HepG2 (cell line): ENCODE data around the gene IL27RA. TPM values are rescaled to one million over a fixed set of nuclear protein-coding genes. Genes with fewer than 3 reads are reported as not detected.

Experiments
- FOSL2 ChIP-seq: sonication (generic); formaldehyde crosslinking; IDR thresholded peaks from 2 replicates; pipeline ENCODE4 v1.4.0; 2020; ENCODE audit warnings: missing genetic modification reagents
- KDM1A ChIP-seq: IDR thresholded peaks from 2 replicates; pipeline ENCODE4 v1.6.1; 2016; ENCODE audit warnings: missing compliant biosample characterization
- NFE2L2 ChIP-seq: fragments of 150-350 bp; IDR thresholded peaks from 2 replicates; pipeline ENCODE4 v1.6.1; 2014; ENCODE audit warnings: low read length
- NONO ChIP-seq, 2 experiments: fragments of 450-650 bp in 1 of 2; sonication (generic) in 1 of 2; formaldehyde crosslinking in 1 of 2; IDR thresholded peaks in 1 of 2; conservative IDR thresholded peaks in 1 of 2; 2 replicates each; pipeline versions ENCODE4 v1.6.1 to v1.8.0; 2017 to 2022; ENCODE audit warnings: mild to moderate bottlenecking in 1 of 2, missing genetic modification reagents in 1 of 2, moderate library complexity in 1 of 2
- PTBP1 ChIP-seq: fragments of 200-400 bp; formaldehyde crosslinking; IDR thresholded peaks from 2 replicates; pipeline ENCODE4 v1.6.1; 2018; ENCODE audit warnings: low read length, low read depth; ENCODE audit not compliant: poor library complexity, severe bottlenecking
- RFXANK ChIP-seq: IDR thresholded peaks from 2 replicates; pipeline ENCODE4 v1.6.1; 2016
- SNAPC4 ChIP-seq: sonication (generic); formaldehyde crosslinking; IDR thresholded peaks from 2 replicates; pipeline ENCODE4 v1.4.0; 2020; ENCODE audit warnings: mild to moderate bottlenecking, missing genetic modification reagents
- TBP ChIP-seq: sonication (generic); formaldehyde crosslinking; IDR thresholded peaks from 2 replicates; pipeline ENCODE4 v1.5.0; 2020; ENCODE audit warnings: missing genetic modification reagents
- WIZ ChIP-seq: sonication (generic); formaldehyde crosslinking; IDR thresholded peaks from 2 replicates; pipeline ENCODE4 v1.5.1; 2020; ENCODE audit warnings: mild to moderate bottlenecking, missing genetic modification reagents
- ZNF234 ChIP-seq: sonication (generic); formaldehyde crosslinking; conservative IDR thresholded peaks from 2 replicates; pipeline ENCODE4 v1.5.1; 2020; ENCODE audit warnings: mild to moderate bottlenecking, missing genetic modification reagents
- ZNF343 ChIP-seq: sonication (generic); formaldehyde crosslinking; IDR thresholded peaks from 2 replicates; pipeline ENCODE4 v1.4.0; 2020; ENCODE audit warnings: mild to moderate bottlenecking, missing genetic modification reagents
- ZNF839 ChIP-seq: sonication (generic); formaldehyde crosslinking; IDR thresholded peaks from 2 replicates; pipeline ENCODE4 v1.4.0; 2020; ENCODE audit warnings: missing genetic modification reagents, mild to moderate bottlenecking, borderline replicate concordance
- ZNF883 ChIP-seq: sonication (generic); formaldehyde crosslinking; IDR thresholded peaks from 2 replicates; pipeline ENCODE4 v1.5.1; 2020; ENCODE audit warnings: mild to moderate bottlenecking, missing genetic modification reagents; ENCODE audit errors: not compliant biosample characterization
- polyA plus RNA-seq, 8 experiments: library from polyadenylated mRNA; depleted of rRNA in 3 of 8; stranded (reverse) in 7 of 8; unstranded in 1 of 8; fragments of >200 nt; fragmentation: Illumina TruSeq in 4 of 8; extraction: Trizol in 4 of 8; gene quantifications; 2 replicates each; pipeline versions ENCODE4 v1.2.1 to v1.2.3, GENCODE V29; 2011 to 2016; ENCODE audit warnings: low read depth in 4 of 8, missing spikeins in 1 of 8, mixed read lengths in 1 of 8; ENCODE audit not compliant: insufficient read depth in 1 of 8
- total RNA-seq, 5 experiments: library from RNA; depleted of rRNA; stranded (reverse); fragments of >200 nt; fragmentation: Illumina TruSeq; extraction: Trizol; gene quantifications; 2 replicates each; pipeline ENCODE4 v1.2.3, GENCODE V29; 2016; ENCODE audit warnings: low read depth in 1 of 5
- TF ChIP-seq, protein P1 (sequence below): sonication (generic); formaldehyde crosslinking; IDR thresholded peaks from 2 replicates; pipeline ENCODE4 v1.5.0; 2020; ENCODE audit warnings: mild to moderate bottlenecking, missing genetic modification reagents
- TF ChIP-seq, protein P2 (sequence below): sonication (generic); formaldehyde crosslinking; IDR thresholded peaks from 2 replicates; pipeline ENCODE4 v1.4.0; 2020; ENCODE audit warnings: mild to moderate bottlenecking, low read depth, missing genetic modification reagents
- TF ChIP-seq, protein P3 (sequence below): sonication (generic); formaldehyde crosslinking; IDR thresholded peaks from 2 replicates; pipeline ENCODE4 v1.4.0; 2020; ENCODE audit warnings: missing genetic modification reagents, borderline replicate concordance
- TF ChIP-seq, protein P4 (sequence below): sonication (generic); formaldehyde crosslinking; conservative IDR thresholded peaks from 2 replicates; pipeline ENCODE4 v1.8.0; 2022; ENCODE audit warnings: missing genetic modification reagents

Gene IL27RA
- total and polyA plus RNA-seq, 2 of the 13 experiments (the other 11 are each of a cell fraction or from before 2014, with no cell fraction given) = 3.5 to 8.1 TPM

DNA sequence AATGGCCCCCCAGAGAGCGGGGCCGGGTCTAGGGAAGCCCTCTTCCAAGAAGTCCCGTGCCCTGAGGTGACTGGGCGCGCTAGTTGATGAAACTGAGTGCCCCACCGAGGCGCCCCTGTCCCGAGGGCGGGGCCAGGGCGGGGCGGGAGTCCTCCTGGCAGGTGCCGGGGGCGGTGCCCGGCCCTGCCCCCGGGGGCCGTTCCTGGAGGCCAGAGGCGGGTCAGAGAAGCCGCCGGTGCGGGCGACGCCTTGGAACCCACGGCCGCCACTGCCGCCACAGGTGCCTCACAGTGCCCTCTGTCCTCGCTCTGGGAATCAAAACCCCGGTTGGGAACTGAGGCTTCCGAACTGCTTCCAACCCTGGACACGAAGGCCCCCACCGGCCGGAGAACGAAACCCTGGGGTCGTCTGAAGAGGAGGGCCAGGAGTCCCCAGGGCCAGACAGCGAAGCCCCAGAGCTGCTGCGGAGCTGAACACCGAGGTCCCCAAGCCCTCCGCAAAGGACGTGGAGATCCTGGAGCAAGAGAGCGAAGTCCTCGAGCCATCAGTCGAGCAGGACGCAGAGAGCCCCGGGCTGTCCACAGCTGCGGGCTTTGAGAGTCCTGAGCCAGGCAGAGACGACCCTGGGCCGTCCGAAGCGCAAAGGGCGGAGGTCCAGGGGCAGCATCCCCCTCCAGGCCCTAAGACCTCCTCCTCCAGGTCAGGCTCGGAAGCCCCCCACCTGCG lies 41.1 kb downstream of the IL27RA start, which contains the start of gene MISP3 (continued):
- TF ChIP-seq SNAPC4 = no peak
- TF ChIP-seq NFE2L2 = no peak
- no peak for TF ChIP-seq TBP (CRISPR knock-in tag)
- no peak for TF ChIP-seq FOSL2 (CRISPR knock-in tag)
- 0 out of 2 replicates have a peak, but pooled peaks have one; percentile 48 for TF ChIP-seq ZNF343 (CRISPR knock-in tag)
- no peak for TF ChIP-seq KDM1A (CRISPR knock-in tag)
- TF ChIP-seq, protein P1, sequence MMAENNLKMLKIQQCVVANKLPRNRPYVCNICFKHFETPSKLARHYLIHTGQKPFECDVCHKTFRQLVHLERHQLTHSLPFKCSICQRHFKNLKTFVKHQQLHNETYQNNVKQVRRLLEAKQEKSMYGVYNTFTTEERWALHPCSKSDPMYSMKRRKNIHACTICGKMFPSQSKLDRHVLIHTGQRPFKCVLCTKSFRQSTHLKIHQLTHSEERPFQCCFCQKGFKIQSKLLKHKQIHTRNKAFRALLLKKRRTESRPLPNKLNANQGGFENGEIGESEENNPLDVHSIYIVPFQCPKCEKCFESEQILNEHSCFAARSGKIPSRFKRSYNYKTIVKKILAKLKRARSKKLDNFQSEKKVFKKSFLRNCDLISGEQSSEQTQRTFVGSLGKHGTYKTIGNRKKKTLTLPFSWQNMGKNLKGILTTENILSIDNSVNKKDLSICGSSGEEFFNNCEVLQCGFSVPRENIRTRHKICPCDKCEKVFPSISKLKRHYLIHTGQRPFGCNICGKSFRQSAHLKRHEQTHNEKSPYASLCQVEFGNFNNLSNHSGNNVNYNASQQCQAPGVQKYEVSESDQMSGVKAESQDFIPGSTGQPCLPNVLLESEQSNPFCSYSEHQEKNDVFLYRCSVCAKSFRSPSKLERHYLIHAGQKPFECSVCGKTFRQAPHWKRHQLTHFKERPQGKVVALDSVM (CRISPR knock-in tag) = no peak
- TF ChIP-seq, protein P2, sequence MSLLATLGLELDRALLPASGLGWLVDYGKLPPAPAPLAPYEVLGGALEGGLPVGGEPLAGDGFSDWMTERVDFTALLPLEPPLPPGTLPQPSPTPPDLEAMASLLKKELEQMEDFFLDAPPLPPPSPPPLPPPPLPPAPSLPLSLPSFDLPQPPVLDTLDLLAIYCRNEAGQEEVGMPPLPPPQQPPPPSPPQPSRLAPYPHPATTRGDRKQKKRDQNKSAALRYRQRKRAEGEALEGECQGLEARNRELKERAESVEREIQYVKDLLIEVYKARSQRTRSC (CRISPR knock-in tag) = no peak
- no peak for TF ChIP-seq WIZ (CRISPR knock-in tag)
- TF ChIP-seq, protein P3, sequence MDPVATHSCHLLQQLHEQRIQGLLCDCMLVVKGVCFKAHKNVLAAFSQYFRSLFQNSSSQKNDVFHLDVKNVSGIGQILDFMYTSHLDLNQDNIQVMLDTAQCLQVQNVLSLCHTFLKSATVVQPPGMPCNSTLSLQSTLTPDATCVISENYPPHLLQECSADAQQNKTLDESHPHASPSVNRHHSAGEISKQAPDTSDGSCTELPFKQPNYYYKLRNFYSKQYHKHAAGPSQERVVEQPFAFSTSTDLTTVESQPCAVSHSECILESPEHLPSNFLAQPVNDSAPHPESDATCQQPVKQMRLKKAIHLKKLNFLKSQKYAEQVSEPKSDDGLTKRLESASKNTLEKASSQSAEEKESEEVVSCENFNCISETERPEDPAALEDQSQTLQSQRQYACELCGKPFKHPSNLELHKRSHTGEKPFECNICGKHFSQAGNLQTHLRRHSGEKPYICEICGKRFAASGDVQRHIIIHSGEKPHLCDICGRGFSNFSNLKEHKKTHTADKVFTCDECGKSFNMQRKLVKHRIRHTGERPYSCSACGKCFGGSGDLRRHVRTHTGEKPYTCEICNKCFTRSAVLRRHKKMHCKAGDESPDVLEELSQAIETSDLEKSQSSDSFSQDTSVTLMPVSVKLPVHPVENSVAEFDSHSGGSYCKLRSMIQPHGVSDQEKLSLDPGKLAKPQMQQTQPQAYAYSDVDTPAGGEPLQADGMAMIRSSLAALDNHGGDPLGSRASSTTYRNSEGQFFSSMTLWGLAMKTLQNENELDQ (CRISPR knock-in tag) = no peak
- no peak for TF ChIP-seq ZNF883 (CRISPR knock-in tag)
- TF ChIP-seq, protein P4, sequence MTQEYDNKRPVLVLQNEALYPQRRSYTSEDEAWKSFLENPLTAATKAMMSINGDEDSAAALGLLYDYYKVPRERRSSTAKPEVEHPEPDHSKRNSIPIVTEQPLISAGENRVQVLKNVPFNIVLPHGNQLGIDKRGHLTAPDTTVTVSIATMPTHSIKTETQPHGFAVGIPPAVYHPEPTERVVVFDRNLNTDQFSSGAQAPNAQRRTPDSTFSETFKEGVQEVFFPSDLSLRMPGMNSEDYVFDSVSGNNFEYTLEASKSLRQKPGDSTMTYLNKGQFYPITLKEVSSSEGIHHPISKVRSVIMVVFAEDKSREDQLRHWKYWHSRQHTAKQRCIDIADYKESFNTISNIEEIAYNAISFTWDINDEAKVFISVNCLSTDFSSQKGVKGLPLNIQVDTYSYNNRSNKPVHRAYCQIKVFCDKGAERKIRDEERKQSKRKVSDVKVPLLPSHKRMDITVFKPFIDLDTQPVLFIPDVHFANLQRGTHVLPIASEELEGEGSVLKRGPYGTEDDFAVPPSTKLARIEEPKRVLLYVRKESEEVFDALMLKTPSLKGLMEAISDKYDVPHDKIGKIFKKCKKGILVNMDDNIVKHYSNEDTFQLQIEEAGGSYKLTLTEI = no peak
- no peak for TF ChIP-seq NONO (IDR thresholded peaks at IDR 0.05)
- TF ChIP-seq NONO (CRISPR knock-in tag; conservative IDR thresholded peaks at IDR 0.05) = no peak
- no peak for TF ChIP-seq ZNF839 (CRISPR knock-in tag)
- TF ChIP-seq ZNF234 (CRISPR knock-in tag) = no peak
- TF ChIP-seq RFXANK = no peak
- TF ChIP-seq PTBP1 = no peak
